ENCODE data around the gene INSRR.
A peak's percentile ranks its signal among the peaks of the same experiment; 100 is the strongest.

Gene INSRR

DNA sequence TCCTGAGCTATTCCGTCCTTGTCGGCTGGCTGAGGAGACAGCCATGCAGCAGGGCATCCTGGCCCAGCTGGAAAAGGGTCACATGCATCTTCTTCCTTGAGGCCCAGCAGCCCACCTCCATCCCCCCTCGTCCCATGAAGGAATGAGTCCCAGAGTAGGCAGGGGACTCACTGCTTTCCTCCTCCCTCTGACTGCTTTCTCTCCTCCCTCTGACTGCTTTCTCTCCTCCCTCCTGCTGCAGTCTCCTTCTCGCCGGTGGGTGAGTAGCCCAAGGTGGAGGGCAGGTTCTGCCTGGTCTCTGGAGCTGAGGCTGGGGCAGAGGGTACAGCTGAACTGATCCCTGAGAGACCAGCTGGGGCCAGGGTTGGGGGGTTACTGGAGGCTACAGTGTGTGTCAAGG lies 15.2 kb upstream of the INSRR start:
- no peak for DNase-seq (ENCODE audit: low spot score)

DNA sequence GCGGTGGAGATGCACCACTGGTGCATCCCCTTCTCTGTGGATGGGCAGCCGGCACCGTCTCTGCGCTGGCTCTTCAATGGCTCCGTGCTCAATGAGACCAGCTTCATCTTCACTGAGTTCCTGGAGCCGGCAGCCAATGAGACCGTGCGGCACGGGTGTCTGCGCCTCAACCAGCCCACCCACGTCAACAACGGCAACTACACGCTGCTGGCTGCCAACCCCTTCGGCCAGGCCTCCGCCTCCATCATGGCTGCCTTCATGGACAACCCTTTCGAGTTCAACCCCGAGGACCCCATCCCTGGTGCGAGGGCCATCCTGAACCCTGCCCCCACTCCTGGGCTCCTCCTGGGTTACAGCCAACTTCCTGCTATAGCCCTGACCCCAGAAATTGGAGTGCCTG lies 14.7 kb upstream of the INSRR start:
- DNase-seq (ENCODE audit: low spot score), result no peak

DNA sequence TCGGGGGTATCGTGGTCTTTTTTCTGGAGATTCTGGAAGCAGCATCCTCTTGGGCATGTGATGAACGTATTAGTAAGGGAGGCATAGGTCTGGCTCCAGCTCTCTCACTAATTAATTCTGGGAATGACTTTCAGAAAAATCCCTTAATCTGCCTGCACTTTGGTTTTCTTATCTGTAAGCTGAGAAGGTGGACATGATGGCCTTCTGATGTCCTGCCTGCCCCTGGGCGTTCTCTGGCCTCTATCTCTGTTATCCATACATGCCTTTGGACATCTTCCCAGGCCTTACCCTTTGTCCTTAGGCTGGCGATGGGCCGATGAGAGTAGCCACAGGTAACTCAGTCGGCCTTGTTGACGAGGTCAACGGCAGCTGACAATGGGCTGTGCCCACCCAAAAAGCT lies 10.5 kb upstream of the INSRR start:
- no peak for DNase-seq (ENCODE audit: low spot score)

DNA sequence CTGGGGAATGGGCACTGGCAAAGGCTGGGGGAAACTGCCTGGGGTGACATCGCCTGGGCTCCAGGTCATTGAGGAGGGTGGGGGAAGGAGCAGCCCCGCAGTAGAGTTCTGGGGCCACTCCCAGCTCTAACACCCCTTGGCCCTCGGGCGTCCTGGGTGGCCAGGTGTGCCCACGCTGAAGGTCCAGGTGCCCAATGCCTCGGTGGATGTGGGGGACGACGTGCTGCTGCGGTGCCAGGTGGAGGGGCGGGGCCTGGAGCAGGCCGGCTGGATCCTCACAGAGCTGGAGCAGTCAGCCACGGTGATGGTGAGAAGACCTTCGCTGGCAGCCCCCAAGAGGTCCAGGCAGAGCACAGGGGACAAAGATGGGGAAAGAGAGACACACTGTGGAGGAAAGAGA lies 9.4 kb upstream of the INSRR start:
- no peak for DNase-seq (ENCODE audit: low spot score)

DNA sequence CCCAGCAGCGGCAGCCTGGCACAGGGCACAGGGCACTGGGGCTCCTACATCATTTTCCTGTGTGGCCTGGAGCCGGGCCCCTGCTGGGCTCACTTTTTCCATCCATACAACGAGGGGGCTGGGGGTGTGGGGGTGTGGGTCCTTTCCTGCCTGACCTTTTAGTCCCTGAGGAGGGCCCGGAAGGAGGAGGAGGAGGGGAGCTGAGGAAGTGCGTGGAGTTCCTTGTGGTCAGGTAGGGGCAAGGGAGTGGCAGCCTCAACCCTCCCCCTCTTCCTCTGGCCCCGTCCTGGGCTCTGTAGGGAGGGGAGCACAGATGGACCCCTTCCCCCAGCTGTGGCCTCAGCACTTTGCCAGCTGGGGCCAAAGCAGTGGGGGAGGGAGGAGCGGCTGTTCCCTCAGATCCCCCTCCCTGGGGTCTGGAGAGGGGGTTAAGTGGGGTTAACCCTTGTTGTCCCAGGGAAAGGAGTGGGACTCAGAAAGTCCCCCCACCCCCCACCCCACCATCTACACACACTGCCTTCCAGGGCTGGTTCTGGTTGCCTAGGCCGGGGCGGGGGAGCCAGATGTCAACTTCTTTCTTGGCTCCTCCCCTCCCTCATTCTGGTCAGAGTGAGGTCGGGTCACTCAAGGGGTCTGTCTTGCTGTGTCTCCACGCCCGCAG lies 7.5 kb upstream of the INSRR start:
- DNase-seq (ENCODE audit: low spot score), result no peak

DNA sequence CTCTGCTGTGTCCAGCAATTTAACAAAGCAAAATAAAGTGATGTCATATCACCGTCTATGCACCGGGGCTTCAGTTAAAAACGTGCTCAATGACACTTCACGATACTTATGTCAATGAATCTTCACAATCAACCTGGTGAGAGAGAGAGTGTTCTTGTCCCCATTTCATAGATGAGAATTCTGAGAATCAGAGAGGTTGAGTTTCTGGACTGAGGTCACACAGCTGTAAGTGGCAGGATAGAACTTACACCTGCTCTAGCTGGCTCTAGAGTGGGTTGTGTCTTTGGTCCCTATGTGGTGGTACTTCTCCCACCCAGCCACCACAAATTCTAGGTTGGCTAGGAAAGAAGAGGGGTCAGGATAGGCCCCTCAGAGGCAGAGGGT lies 6.9 kb upstream of the INSRR start:
- no peak for DNase-seq (ENCODE audit: low spot score)

DNA sequence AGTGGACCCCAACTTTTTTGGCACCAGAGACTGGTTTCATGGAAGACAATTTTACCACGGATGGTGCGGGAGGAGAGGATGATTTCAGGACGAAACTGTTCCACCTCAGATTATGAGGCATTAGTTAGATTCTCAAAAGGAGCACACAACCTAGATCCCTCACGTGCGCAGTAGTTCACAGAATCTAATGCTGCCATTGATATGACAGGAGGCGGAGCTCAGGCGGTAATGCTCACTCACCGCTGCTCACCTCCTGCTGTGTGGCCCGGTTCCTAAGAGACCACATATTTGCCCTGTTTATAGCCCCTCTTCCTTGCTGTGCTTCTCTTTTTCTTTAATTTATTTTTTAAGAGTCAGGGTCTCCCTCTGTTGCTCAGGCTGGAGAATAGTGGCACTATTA lies 6.3 kb upstream of the INSRR start:
- no peak for DNase-seq (ENCODE audit: low spot score)

DNA sequence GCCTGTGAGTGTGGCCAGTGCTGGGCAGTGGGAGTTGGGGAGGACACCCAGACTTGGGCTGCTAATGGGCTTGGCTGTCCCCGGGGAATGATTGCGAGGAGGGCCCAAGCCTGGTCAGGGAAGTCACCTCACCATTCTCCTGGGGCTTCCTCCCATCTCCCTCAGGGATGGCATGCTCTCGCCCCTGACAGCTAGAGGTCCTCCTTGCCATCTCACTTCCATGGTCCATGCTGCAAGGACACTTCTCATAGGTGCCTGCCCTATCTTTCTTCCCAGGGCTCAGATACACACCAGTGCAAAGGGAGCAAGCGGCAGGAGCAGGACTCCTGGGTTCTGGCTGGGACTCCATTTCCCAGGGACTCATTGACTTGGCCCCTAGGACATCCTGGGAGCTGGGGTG lies 5.9 kb upstream of the INSRR start:
- no peak for DNase-seq (ENCODE audit: low spot score)

DNA sequence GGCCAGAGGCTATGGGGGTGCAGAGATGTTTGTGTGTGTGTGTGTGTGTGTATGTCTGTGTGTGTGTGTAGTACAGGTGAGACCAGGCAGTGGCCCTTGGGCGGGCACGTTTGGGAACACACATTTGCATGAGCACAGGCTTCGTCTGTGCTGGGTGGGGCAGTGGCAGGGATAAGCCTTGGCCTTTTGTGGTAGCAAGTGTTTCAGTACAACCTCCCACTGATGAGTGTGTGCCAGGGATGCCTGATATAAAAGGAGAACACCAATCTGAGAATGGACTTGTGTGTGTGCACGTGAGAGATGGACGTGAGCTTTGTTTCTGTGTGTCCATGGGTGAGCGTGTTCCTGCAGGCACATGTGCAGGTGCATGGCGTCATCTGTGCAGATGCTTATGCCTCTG lies 4.7 kb upstream of the INSRR start:
- no peak for DNase-seq (ENCODE audit: low spot score)

DNA sequence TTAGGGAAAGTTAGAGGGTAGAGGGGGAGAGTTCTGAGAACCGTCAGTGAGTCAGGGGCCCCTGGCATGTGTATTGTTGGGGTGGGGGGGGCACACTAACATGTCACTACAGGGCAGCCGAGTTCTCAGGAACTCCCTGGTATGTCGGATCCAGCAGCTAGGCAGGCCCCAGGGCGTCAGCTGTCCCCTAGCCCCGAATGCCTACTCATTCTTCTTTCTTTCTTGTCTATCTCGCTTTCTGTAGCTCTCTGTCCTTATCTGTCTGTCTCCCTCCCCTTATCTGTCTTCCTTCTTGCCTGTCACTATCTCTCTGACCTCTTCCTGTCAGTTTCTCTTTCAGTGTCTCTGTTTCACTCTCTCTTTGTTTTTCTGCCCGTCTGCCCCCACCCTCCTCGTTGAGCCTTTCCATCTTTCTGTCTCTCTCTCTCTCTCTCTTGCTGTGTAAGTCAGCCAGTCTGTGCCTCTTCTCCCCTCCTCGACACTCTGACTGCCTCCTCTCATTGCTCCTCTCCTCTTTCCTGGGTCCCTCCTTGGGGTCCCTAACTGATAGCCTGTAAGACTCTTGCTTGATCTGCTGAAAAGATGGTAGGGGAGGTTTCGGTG lies 4.2 kb upstream of the INSRR start:
- no peak for DNase-seq (ENCODE audit: low spot score)

DNA sequence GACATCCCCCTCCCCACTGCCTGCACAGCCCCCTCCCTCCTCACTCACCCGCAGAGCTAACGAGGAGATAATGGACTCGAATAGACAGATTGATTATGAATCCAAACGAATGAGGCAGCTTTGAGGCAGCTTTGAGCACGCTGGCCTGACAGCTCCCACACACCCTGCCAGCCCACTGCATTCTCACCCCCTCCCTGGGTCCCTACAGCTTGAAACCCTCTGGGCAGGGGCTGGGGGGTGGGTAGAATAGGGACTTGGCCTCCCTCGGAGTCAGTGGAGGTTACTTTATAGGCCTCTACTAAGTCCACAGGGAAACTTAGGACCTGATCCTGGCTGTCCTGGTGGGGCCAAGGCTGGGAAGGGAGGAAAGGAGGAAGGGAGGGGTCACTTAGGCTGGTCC lies 3.7 kb upstream of the INSRR start:
- no peak for DNase-seq (ENCODE audit: low spot score)

DNA sequence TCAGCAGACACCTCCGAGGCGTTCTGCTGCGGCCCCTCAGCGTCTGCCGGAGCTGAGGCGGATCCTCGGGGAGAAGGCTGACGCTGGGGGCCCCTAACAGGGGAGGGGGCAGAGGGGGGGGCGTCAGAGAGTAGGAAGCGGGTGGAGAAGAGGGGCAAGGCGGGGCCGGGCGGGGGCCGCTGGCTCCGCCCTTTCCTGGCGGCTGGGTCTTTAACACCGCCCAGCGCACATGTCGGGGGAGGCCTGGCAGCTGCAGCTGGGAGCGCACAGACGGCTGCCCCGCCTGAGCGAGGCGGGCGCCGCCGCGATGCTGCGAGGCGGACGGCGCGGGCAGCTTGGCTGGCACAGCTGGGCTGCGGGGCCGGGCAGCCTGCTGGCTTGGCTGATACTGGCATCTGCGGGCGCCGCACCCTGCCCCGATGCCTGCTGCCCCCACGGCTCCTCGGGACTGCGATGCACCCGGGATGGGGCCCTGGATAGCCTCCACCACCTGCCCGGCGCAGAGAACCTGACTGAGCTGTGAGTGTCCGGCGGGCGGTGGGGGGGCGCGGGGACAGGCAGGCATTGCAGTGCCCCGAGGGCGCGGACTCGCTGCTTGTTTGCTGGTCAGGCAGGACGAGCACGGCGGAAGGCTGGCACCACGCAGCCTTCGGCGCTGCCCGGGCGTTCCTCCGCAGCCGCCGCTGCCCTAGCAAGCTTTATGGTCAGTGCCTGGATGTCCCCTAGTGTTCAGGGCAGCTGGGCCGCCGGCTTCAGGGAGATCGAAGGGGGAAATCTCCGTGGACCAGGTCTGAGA lies 1.9 kb upstream of the INSRR start, which contains the start of gene NTRK1:
NTRK1 (plus strand) TSS at position 238 of the 796 bp plus-strand sequence; CDS start at position 308, 70 bp downstream.
- DNase-seq (ENCODE audit: low spot score), result peak; percentile 96

DNA sequence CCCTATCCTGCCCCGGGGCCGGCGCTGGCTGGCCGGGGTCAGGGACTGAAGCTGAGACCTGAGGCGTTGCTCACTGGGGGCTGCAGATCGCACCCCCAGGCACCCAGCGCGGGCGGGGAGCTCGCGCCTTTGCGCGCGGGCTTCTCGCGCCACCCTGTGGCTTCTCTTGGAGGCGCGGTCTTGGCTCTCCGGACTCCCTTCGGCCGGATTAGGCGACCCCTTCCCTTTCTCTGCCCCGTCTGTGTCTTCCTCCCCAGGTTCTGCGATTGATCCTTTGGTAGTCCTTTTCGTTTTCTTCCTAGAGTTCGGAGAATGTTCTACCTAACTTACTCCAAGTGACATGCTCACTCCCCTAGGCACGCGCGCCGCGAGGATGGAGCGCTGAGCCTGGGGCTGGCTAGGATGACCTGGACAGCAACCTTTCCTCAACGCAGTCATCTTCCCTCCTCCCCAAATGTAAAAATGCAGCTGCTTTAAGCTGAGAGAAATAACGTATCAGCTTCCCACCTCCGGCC lies 1.3 kb upstream of the INSRR start:
- DNase-seq (ENCODE audit: low spot score), result peak; percentile 80

DNA sequence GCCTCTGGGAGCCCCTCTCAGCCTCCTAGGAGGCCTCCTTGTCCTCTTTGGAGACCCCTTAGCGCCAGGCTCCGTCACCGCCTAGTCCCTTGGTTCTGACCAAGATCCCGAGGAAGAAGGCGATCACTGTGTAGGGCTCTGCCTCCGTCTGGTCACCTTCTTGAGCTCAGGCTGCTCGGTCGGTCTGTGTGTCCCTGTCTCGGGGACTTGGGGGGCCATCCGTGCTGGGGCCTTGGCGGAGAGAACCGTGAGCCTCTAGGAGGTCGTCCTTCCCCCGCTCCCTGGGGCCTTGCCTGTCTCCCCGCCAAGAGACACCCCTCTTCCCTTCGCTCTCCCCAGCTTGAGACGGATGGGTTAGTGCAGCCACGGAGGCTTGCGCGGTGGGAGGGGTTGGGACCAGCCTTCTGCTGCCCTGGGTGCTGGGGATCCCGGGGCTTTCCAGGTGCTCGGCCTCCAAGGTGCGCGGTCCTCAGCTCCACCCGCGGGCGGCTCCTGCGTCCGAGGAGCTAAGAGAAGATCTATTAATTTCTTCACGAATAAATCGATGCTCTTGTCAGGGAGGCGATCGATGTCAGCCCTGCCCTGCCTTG lies 701 bp upstream of the INSRR start:
- DNase-seq (ENCODE audit: low spot score), result peak; percentile 57

DNA sequence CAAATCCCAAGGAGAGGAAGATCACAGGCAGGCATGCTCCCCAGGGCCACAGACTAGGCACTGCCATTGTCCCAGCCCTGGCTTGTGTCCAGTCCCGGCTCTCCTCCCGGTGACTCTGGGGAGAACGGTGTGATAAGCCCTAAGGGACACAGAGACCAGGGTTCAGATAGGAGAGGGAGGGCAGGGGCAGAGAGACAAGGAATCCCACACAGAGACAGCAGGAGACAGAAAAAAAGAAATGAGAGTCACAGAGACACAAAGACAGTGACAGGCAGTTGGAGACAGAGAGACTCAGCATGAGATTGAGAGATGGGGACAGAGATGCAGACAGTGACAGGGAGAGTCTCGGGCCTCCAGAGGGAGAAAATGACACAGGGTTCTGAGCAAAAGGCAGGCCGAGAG lies 361 bp downstream of the INSRR start:
- DNase-seq (ENCODE audit: low spot score), result peak; percentile 60

DNA sequence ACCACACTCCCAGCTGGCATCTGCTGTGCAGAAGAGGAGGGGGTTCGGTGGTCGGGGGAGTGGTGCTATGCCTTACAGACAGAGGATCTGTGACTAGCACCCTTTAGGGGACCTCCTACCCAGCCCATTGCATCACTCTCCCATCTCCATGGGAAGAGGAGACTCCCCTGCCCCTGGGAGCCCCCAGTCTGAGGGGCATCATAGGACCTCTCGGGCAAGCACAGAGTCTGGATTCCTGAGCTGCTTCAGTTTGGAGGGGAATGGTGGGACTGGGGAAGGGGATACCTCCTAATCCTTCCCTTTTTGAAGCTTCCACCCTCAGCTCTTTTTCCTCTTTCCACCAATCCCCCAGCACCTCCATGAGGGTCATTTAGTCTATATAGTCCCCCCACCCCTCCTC lies 1.4 kb downstream of the INSRR start:
- no peak for DNase-seq (ENCODE audit: low spot score)

DNA sequence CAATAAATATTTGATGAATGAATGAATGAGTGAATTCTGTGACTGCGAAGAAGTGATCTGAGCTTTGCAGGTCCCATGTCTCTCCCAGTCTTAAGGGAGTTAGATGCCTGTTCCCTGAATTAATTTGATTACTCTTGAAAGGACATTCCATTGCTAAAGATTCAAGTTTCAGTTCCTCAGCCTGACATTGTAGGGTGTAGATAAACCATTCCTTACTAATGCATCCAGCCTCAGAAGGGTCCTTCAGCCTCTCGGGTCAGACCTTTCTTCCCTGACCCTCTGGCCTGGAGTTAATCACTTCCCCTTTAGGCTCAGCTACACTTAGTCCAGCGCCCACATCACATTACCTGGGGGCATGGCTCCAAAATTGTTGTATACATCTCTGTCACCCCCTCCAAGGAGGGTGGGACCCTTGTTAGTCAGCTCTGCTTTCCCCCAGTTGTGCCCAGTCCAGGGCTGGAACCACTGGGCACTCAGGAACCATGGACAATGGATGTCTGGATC lies 2.6 kb downstream of the INSRR start:
- no peak for DNase-seq (ENCODE audit: low spot score)

DNA sequence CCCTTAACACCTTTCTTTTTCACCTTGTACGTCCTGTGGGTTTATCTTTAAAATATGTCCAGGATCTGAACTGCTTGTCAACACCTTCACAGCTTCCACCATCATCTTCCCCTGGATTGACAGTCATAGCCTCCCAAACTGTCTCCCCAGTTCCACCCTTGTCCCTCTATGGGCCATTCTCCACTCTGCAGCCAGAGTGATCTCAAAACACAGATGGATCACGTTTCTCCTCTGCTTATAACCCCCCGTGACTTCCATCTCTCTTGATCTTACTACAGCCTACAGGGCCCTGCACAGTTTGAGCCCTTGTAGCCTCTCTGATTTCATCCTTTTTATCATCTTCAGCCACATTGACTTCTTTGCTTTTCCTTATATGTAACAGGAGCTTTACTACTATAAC lies 4.3 kb downstream of the INSRR start:
- DNase-seq (ENCODE audit: low spot score), result no peak

DNA sequence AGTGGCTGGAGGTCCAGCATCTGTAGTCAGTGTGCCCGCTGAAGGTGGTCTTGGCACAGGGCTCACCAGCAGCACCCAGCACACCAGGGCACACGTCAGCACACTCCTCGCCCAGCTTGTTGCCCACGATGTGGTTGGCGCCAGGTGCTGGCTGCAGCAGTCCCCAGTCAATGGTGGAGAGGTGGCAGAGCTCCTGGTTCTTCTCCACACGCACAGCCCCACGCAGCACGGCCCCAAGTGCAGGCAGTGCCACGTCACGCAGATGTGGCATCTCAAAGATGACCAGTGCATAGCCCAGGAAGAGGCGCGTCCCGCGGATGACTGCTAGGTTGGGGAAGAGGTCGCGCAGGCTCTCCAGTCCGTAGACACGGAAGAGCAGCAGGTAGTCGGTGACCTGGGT lies 5.2 kb downstream of the INSRR start:
- no peak for DNase-seq (ENCODE audit: low spot score)

DNA sequence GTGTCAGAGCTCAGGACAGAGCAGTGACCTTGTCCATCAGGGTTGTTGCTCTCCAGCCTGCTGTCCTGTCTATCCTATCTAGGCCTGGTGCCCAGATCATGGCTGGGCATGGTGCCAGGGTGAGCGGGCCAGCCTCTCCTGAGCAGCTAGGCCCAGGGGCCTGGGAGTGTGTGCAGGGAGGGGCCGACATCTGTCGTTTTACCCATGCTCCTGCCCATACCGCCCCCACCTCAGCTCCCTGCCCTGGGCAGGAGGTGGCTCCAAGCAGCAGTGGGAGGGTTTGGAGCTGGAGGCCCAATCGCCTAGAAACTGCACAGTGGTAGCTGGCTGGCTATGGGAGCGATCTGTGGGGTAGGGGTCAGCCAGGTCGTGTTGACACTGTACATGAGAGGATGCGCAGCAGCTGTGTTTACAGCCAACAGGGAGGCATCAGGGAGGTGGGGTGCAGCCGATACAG lies 6.5 kb downstream of the INSRR start:
- DNase-seq (ENCODE audit: low spot score), result peak; percentile 85

DNA sequence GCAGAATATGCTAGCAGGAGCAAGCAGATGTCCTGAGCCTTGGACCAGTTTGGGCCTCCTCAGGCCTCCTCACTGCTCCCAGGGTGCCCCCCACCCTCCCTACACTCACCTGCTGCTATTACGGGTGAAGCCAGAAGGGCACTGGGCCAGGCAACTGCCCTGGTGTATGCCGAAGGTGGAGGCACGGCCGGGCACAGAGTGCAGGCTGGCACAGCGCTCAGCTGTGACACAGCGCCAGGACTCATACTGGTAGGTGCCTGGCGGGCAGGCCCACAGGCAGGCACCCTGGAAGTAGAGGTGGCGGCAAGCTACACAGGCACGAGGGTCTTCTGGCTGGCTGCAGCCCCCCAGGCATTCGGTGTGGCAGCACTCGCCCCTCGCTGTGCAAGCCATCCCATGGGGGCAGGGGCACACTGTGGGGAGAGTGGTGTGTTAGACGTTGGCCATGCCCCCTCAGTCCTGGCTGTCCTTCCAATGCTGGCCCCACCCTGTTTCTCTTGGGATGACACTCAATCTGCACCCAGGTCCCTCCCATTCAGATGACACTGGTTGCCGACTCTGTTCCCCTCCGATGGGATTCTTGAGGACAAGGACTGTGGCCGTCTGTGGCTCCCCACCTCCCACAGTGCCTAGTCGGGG lies 7.0 kb downstream of the INSRR start:
- peak; percentile 55 for DNase-seq (ENCODE audit: low spot score)

DNA sequence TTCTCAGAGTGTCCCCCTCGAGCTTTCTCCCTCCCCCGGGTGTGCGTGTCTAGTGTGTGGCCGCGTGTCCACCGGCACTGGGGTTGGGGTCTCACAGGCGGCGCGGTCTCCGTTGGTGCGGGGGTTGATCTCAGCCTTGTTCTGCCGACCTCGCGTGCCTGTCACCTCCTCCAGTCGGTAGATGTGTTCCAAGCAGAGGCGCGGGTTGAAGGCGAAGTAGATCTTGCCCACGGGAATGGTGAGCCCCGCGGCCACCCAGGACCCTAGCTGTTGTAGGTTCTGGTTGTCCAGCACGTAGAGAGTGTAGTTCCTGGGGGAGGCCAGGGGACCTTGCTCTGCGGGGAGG lies 9.8 kb downstream of the INSRR start:
- no peak for DNase-seq (ENCODE audit: low spot score)
